Islet of Langerhans (tissue), 1 donor: ENCODE measurements around the gene PLD1.

Experiments
- FAIRE-seq: peaks from one replicate; lab custom pipeline; 2011; peaks lifted over from hg19 to GRCh38; lab: Jason Lieb, UNC

PLD1 gene

DNA sequence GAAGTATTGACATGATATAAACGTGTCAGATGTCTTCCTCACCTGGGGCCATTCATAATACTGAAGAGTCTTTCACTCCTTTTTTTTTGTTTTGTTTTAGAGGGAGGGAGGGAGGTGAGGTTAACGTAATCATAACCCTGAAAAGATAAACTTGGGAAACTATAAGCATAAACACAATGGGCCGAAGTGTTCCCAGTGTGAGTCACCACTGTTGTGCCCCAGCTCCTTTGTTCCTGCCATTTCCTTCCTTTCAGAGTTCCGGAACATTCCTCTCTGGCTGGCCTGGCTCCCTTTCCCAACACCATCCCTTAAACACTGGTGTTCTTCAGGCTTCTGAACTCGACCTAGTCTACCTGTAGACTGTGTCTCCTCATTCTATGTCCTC is 18.6 kb downstream of the PLD1 start:
- no peak for FAIRE-seq

DNA sequence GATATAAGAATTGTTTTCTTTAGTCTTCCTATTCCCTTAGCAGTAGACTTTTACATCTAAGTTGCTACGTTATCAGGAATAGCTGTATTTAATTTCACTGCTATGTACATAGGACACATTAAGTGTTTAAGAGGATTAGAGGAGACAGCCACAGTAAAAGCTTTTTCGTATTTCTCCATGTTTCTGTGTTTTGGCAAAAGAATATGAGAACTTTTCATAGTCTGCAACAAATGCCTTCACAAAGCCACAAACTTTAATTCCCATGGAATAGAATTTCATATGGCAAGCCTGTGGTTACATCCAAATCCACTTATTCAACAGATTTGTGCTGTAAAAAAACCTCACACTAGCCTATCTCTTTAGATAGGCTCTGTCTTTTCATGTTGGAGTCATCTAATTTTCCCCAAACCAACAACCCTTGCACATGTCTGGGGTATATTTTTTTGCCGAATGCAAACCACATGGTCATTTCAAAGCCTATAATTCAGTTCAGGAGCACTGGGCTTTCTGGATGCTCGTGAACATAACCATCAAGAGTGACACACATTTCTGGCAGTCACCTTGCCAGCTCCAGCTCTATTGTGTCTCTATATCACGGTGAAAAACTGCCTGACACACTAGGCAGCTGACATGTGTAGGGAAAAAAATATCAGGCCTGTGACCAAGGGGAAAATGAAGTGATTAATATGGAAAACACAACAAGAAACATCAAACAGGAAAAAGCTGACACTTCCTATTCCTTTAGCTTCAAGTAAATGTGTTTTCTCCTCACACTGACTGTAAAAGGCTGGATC is 19.2 kb downstream of the PLD1 start:
- no peak for FAIRE-seq

DNA sequence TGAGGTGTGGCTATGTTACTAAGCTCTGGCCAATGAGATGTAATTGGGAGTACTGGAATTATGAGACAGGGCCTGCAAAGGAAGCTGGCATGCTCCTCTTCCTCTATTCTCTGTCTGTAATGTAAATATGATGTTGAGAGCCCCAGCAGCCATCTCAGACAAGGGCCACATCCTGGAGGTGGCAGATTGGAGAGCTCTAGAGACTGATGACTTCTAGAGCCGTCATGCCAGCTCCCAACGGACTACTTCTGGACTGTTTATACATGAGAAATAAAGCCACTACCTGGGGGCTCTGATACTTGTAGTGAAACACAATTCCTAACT is 19.7 kb downstream of the PLD1 start:
- FAIRE-seq = no peak

DNA sequence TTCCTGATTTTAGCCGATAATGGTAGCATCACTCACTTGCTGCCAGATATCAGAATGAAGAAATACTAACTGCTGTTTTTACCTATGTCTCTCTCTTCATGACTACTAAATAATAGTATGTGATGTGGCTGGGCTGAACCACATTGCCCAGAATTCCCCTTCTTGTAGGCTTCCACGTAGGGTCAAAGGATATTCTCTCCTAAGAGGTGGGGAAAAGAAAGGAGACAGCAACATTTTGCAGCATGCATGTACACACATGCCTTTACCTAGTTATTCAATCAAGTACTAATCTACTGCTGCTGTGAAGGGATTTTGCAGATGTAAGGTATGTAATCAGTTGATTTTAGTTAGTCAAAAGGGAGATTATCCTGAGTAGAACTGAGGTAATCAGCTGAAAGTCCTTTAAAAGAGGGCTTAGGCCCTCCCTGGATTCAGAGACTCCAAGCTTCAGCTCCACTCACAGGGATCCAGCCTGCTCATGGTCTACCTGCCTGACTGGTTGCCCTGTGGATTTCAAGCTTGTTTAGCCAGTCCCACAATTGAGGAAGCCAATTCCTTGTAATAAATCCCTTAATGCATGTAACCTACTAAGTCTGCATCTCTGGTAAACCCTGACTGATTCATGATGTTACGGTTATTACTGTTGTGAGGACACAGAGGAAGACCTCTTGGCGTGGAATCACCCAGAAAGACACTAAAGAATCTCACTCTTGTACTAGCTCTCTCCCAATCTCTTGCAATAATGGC is 20.4 kb downstream of the PLD1 start:
- FAIRE-seq = no peak

DNA sequence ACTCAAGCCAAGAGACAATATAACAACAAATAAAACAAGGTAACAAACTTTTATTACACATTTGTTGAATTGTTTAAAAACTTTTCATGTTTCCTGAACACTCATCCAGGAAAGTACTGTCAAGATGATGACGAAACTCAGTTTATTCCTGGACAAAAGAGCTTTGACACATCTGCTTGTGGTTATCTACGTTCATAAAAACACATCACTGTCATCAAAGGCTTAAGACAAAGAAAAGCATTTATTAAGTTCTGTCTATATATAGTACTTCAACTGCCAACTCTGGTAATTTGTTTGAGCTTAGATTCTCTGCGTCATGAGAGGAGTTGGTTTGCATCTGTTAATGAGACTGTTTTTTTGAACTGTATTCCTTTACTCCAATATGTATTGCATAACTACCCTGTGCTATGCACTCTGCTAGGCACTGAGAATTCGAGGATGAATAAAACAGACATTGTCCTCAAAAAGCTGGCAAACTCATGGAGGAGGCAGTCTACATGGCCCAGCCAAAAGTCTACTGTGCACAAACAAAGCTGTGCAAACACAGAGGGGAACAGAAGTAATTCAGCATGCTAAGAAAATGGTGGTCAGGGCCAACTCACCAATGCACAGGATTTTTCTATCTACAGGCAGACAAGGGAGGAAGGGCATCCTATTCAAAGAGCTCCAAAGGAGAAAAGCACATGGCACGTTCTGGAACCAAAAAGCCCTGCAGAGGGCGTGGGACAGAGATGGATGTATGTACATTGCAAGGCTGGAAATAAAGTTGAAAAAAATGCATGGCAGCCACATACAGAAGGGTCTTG is 21.5 kb downstream of the PLD1 start:
- peak; percentile 38 for FAIRE-seq

DNA sequence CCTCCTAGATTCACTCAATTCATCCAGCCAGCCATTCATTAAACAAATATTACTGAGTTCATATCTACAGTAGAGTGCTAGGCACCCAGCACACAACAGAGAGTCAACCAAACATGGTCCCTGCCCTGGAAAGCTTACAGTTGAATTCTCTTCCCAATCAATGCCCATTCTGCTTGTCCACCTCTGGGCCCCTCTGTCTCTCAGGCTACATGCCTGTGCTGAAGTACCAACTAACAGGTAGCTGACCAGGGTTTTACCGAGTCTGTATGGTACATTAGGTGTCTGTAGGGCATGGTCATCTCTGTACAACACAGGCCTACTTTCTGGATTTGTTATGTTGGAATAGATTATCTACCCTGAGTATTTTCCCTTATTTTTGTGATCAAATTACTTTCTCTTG is 23.3 kb downstream of the PLD1 start:
- FAIRE-seq = no peak

DNA sequence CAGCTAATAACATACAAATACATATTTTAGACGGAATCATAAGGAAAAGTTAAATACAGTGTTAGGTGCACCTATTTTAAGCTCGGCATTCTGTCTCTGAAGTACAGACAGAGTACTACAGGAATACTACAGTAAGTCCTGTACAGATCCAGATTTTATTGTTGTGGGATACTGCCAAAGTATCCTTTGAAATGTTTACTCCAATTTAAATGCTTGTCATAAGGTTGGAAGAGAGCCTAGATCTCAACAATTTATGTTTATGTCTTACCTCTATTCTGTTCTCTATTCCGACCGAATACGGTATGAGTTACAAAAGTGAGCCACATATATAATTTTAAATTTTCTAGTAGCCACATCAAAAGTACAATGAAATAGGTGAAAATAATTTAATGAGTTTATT is 25.3 kb downstream of the PLD1 start:
- FAIRE-seq = no peak

DNA sequence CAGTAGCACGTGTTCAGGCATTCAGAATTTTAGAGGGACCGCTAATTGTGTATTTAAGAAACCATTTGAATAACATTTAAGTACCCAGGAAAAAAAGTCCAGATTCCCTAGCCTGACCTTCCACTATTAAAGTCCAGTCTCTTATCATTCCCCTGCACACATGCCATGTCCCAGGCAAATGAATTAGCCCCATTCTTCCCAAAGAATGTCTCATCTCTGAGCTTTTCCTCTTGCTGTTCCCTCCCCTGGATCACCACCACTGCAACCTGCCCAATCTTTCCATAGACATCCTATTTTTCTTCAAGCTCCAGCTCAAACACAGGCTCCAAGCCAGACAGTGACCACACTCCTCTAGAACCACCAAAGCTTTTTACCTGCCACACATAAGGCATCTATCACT is 25.9 kb downstream of the PLD1 start:
- FAIRE-seq = no peak

DNA sequence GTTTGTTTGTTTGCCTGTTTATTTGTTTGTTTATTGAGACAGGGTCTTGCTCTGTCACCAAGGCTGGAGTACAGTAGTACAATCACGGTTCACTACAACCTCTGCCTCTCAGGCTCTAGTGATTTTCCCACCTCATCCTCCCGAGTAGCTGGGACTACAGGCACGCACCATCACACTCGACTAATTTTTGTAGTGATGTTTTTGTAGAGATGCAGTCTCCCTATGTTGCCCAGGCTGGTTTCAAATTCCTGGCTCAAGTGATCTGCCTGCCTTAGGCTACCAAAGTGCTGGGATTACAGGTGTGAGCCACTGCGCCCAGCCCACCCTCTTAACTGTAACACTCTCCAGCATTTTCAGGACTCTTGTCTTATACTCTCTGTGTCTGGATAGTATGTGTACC is 26.7 kb downstream of the PLD1 start:
- FAIRE-seq = no peak

DNA sequence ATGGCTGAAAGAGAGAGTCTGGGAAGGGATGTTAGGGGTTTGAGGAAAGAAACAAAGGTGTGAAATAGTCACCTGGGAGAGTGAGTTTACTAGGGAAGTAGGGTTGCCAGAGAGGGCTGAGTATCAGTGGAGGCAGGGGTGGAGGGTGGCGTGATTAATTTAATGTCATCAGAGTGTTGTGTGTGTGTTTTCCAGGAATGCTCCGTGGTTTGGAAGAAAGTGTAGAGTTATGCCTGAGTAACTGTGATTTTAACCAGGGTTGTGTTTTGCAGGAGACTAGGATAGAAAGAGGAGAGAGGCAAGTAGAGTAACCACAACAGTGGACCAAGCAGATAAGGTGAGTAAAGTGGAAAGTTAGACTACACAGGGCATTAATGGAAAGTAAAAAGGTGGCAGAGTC is 27.2 kb downstream of the PLD1 start:
- FAIRE-seq = no peak

DNA sequence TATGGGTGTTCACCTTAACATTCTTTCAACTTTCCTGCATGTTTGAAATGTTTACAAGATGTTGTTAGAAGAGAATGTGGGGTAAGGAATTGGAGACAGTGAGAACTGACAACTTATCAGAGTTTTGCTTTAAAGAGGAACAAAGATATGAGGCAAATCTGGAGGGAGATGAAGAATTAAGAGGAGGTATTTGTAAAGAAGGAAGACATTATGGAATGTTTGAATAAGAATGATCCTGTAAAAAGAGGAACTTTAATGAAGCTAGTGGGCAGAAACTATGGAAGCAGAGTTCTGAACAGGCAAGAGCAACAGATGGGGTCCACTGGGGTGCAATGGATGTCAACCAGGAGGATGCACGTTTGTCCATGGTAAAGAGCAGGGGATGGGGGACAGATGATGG is 27.7 kb downstream of the PLD1 start:
- FAIRE-seq = no peak

DNA sequence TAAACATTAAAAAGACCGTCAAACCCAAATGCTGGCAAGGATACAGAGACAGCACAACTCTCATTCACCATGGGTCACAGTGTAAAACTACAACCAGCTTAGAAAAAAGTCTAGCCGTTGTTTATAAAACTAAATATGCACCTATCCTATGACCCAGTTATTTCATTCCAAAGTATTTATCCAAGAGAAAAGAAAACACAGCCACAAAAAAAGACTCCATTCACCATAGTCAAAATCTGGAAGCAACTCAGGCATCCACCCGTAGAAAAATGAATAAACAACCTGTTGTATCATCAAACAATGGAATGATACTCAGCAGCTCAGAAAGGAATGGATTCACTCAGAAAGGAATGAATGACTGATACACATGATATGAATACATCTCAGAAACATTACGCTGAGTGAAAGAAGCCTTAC is 28.6 kb downstream of the PLD1 start:
- FAIRE-seq = no peak

DNA sequence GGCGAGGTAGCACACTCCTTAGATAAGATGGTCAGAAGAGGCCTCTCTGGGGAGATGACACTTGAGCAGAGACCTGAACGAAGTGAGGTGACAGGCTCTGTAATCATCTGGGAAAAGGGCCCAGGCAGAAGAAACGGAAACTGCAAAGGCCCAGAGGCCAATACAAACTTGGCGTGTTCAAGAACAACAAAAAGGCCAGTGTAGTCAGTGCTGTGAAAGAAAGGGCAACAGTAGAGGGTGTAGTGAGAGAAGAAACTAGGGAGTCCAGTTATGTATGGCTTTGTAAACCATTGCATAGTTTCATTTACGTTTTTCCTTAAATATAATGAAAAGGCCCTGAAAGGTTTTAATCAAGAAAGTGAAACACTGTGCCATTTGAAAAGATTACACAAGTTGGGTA is 31.8 kb downstream of the PLD1 start:
- FAIRE-seq = no peak

DNA sequence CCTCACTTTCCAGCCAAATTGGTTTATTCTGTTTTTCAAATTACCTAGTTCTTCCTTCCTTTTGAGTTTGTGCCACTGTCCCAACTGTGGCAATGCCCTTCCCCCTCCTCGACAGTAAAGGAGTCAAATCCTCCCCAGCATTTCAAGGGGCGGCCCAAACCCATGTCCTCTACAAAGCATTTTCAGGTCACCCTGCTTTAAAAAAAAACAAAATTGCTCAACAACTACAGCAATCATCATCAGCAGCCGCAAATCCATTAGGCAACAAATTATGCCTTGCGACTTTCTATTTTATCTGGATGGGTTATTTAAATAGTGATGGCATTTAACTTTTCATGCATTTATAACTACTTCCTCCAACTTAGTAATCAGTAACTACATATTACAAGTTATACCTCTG is 32.7 kb downstream of the PLD1 start:
- FAIRE-seq = no peak

DNA sequence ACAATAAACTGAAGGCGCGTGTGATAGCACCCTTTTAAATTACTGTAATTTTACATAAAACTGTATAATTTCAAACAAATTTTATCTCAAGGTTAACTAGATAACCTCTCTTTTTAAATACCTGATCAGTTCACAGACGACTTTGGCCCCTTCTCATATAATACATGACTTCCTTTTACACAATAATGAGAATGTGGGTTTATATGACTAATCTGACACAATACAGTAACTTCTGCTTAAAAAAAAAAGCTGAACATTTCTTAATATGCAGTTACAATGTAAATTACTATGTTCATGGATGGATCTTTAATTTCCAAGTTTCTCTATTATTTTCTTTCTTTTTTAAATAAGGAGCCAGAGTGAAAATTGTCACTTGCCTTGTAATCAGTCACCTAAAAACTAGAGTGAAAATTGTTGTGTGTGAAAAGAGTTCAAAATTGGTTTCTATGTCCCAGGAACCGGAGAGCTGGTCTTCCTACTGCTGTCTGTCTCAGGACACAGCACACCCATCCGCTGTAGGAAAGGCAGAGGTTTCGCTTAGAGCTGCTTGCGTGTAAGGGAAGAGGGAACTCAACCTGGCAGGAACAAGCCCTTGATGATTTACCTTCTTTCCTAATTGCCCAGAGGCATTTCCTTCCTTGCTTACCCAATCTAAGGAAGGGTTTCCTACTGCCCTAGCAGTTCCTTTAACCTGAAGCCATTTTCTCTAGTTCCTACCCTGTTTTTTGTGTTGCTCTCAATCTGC is 33.3 kb downstream of the PLD1 start:
- FAIRE-seq = no peak

DNA sequence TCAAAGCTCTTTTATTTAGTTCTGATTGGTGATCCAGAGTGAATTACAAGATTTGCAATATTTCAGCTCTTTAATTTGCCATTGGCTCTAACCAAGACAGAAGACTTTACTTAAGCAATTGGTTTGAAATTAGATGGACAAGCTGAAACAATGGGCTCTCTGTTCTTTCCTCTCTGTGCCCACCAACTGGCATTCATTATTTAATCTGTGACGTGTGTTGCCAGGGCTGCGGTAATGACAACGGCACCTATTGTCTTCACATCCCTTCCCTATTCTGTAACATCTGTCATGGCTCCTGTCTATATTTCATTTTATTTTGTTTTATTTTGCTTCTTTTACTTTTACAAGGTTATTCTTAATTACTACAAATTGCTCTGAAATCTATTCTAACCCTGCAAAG is 33.9 kb downstream of the PLD1 start:
- FAIRE-seq = no peak

DNA sequence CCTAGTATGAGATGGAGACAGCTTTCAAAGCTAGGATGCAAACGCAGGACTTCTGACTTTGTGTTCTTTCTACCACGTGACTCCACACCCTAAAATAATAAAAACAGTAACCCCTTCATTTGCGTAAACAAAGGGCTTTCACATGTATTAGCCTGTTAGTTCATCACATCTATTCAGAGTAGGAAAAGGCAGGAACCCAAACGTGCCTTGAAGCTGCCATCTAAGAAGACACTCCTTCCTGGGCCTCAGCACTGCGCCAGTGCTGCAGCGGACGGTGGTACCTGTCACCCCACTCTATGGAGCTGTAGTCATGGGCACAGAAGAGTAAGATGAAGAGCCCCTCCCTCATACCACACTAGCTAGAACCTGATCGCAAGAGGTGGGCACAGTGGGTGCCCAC is 34.3 kb downstream of the PLD1 start:
- no peak for FAIRE-seq

DNA sequence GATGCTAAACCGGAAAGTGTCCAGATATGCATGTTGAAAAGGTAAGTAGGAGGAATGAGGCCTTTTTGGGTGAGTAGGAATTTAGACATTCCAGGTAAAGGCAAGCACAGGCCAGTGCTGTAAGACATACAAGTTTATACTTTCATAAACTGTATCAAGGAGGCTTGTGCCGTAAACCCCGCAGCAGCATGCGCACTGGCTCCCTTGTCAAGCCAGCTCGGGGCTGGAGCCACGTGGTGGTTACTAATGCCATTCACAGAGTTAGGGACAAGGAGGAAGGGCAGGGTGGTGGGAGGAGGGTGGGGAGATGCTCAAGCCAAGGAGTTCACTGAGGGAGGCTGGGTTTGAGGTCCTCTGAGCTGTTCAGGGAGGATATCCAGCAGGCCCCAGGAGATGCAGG is 35.8 kb downstream of the PLD1 start:
- FAIRE-seq = no peak

DNA sequence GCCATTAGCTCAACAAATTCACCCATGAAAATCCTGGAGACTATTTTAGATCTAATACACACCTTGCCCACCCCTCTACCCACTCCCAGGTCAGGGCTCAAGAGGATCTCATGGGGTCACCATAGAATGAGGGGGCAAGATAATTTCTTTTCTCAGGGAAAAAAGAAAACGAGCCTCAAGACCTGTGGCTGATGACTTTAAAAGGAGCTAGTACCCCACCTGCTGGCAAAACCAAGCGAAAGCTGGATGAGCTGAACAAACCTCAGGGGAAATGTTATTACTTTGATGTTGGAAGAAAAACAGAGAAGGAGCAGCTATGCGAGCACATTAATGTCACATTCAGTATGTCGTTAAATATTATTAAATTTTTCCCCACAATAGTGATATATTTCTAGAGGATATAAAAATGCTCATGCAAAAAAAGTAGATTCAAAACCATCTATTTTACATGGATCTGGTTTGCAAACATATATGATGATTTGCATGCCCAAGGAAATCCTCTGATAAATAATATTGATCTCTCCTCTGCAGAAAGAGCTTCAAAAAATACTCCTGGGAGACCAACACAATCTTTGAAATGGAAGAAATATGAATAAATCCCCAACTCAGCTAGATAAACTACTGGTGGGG is 37.7 kb downstream of the PLD1 start:
- peak; percentile 94 for FAIRE-seq

DNA sequence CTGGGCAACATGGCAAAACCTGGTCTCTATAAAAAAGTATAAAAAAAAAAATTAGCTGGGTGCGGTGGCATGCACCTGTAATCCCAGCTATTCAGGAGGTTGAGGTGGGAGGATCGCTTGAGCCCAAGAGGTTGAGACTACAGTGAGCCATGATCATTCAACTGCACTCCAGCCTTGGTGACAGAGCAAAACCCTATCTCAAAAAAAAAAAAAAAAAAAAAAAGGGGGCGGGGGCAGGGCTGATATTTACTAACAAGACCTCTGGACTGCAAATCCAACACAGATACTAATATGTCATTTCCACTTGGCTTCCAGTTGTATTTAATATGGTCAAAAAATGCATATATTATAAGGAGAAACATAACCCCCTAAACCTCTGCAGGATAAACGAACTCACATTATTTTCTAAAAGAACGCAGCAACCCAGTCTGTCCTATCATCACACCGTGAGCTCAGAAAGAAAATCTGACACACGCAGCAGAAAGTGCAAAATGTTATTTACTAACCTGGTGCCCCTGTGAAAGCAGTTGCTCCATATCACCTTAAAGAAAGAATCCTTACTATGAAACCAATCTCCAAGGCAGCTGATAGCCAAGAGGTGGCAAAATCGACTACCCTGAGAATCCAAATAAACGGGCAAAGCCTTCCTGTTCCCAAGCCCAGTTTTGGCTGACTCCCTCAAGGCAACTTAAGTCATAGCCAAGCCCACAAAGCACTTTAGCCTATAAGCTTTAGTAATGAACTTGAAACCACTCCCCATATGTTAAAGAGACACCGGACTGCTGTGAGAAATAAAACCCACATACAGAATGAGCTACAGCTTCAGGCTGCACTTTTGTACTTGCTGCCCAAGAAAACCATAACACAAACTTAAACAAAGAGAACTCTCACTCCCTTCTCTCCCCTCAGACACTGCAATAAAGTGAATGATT is 39.3 kb downstream of the PLD1 start:
- FAIRE-seq = peak; percentile 95

DNA sequence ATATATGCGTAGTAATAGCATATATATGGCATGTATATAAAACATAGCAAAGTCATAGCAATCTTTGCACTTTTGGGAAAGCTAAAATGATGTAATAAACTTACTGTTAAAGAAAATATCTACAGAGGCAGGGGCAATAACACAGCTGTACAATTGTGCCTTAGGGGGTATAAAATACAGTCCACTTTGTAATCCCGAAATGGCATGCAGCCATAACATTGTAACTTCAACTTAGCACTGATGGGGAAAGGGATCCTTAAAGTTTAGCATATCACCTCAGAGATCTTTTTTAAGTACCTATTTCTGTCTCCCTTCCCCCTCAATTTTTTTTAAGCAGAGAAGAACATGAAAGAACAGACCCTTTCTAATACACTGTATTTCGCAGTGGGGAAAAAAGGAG is 40.8 kb downstream of the PLD1 start:
- no peak for FAIRE-seq
